ENCODE results near the gene NBL1.

The NBL1 gene

GRCh38 chr1:19706136-19706535, 62.0 kb downstream of the NBL1 start:
- no peak for DNase-seq

All from activated CD4-positive, alpha-beta T cell treated with anti-CD3 and anti-CD28 coated beads, Interleukin-10, Interleukin-2, amounts not matched to agents 100 ng/mL and 50 ng/mL, durations not matched to agents 16 hours and 8 hours (primary cell).